Neural cell (in vitro differentiated cells): ENCODE data around the gene FHL2. TPM values are rescaled to one million over a fixed set of nuclear protein-coding genes. Genes with fewer than 3 reads are reported as not detected.

Experiments used
- H2AFZ ChIP-seq: fragments of 200-600, 300-800 bp; sonication (generic), shearing (Covaris generic); 2 replicates; pipeline ENCODE4 v1.6.0; 2014; ENCODE audit warnings: low read depth, mild to moderate bottlenecking, antibody characterized with exemption, low read length, moderate library complexity
- H3F3A ChIP-seq: fragments of 200-600 bp; shearing (Covaris generic); 2 replicates; pipeline ENCODE4 v1.6.1; 2016; ENCODE audit warnings: mild to moderate bottlenecking, moderate library complexity, mixed read lengths, antibody characterized with exemption, low read length; ENCODE audit not compliant: insufficient read depth, poor library complexity, severe bottlenecking
- H3K27ac ChIP-seq: fragments of 200-600, 300-800 bp; sonication (generic), shearing (Covaris generic); 2 replicates; pipeline ENCODE4 v1.5.1; 2014; ENCODE audit warnings: mild to moderate bottlenecking, low read length, moderate library complexity
- H3K27me3 ChIP-seq: fragments of 300-800, 200-600 bp; sonication (generic), shearing (Covaris generic); 2 replicates; pipeline ENCODE4 v1.6.0; 2014; ENCODE audit warnings: mild to moderate bottlenecking, low read depth, low read length, moderate library complexity; ENCODE audit not compliant: insufficient read depth
- H3K36me3 ChIP-seq: fragments of 300-800, 200-600 bp; sonication (generic), shearing (Covaris generic); 2 replicates; pipeline ENCODE4 v1.5.1; 2014; ENCODE audit warnings: mild to moderate bottlenecking, antibody characterized with exemption, low read length, moderate library complexity; ENCODE audit not compliant: insufficient read depth
- H3K4me2 ChIP-seq: fragments of 300-800, 200-600 bp; sonication (generic), shearing (Covaris generic); 2 replicates; pipeline ENCODE4 v1.6.0; 2014; ENCODE audit warnings: mild to moderate bottlenecking, low read length
- H3K4me3 ChIP-seq: fragments of 300-800, 200-600 bp; sonication (generic), shearing (Covaris generic); 2 replicates; pipeline ENCODE4 v1.5.1; 2014; ENCODE audit warnings: mild to moderate bottlenecking, low read length, moderate library complexity
- H3K79me2 ChIP-seq: fragments of 200-600 bp; shearing (Covaris generic); replicated peaks from 2 replicates; pipeline ENCODE4 v1.6.0; 2014; ENCODE audit warnings: mild to moderate bottlenecking, low read length, moderate library complexity; ENCODE audit not compliant: insufficient read depth
- H3K9ac ChIP-seq: fragments of 300-800, 200-600 bp; sonication (generic), shearing (Covaris generic); 2 replicates; pipeline ENCODE4 v1.6.1; 2016; ENCODE audit warnings: mild to moderate bottlenecking, low read length, mixed read lengths
- H3K9me2 ChIP-seq: fragments of 200-600 bp; shearing (Covaris generic); 2 replicates; pipeline ENCODE4 v1.6.1; 2016; ENCODE audit warnings: mild to moderate bottlenecking, low read length, mixed read lengths; ENCODE audit not compliant: insufficient read depth
- H3K9me3 ChIP-seq: fragments of 200-600, 300-800 bp; sonication (generic), shearing (Covaris generic); 2 replicates; pipeline ENCODE4 v1.6.1; 2016; ENCODE audit warnings: mild to moderate bottlenecking, mixed run types, low read length, moderate library complexity, mixed read lengths
- H4K20me1 ChIP-seq: fragments of 200-600 bp; shearing (Covaris generic); 2 replicates; pipeline ENCODE4 v1.6.1; 2016; ENCODE audit warnings: mild to moderate bottlenecking, mixed run types; ENCODE audit not compliant: insufficient read depth
- EP300 ChIP-seq: fragments of 450-650 bp; conservative IDR thresholded peaks from 2 replicates; pipeline ENCODE4 v1.6.1; 2014; ENCODE audit warnings: antibody characterized with exemption, mild to moderate bottlenecking, moderate library complexity; ENCODE audit not compliant: poor library complexity, severe bottlenecking
- EZH2 ChIP-seq: fragments of 200-600, 300-800 bp; shearing (Covaris generic), sonication (generic); IDR thresholded peaks from 2 replicates; pipeline ENCODE4 v1.6.1; 2014; ENCODE audit warnings: antibody characterized with exemption, low read length, borderline replicate concordance, mild to moderate bottlenecking; ENCODE audit not compliant: insufficient read depth, poor library complexity, severe bottlenecking
- MXI1 ChIP-seq: fragments of 450-650 bp; conservative IDR thresholded peaks from 2 replicates; pipeline ENCODE4 v1.6.1; 2014; ENCODE audit warnings: antibody characterized with exemption, mild to moderate bottlenecking; ENCODE audit not compliant: poor library complexity, severe bottlenecking
- POLR2AphosphoS5 ChIP-seq: IDR thresholded peaks from 2 replicates; pipeline ENCODE4 v1.6.1; 2012
- RAD21 ChIP-seq: fragments of 450-650 bp; conservative IDR thresholded peaks from 2 replicates; pipeline ENCODE4 v1.6.1; 2014; ENCODE audit warnings: antibody characterized with exemption, mild to moderate bottlenecking, moderate library complexity
- SMC3 ChIP-seq: fragments of 450-650 bp; conservative IDR thresholded peaks from 2 replicates; pipeline ENCODE4 v1.6.1; 2014; ENCODE audit warnings: antibody characterized with exemption, mild to moderate bottlenecking, moderate library complexity; ENCODE audit not compliant: poor library complexity
- TAF1 ChIP-seq: IDR thresholded peaks from 2 replicates; pipeline ENCODE4 v1.6.1; 2012; ENCODE audit warnings: low read depth
- polyA plus RNA-seq: library from polyadenylated mRNA; depleted of rRNA; stranded (reverse); fragments of >200 nt; gene quantifications from 2 replicates; pipeline ENCODE4 v1.2.3, GENCODE V29; 2014
- TF ChIP-seq, protein P1 (sequence below): IDR thresholded peaks from 2 replicates; pipeline ENCODE4 v1.6.1; 2012; ENCODE audit warnings: borderline replicate concordance
- TF ChIP-seq, protein P2 (sequence below): fragments of 450-650 bp; IDR thresholded peaks from 2 replicates; pipeline ENCODE4 v1.5.1; 2014; ENCODE audit warnings: antibody characterized with exemption, mild to moderate bottlenecking, moderate library complexity; ENCODE audit not compliant: poor library complexity, severe bottlenecking

FHL2 gene
- polyA plus RNA-seq, 1 donor from 2014 or later: 3.5 TPM

DNA sequence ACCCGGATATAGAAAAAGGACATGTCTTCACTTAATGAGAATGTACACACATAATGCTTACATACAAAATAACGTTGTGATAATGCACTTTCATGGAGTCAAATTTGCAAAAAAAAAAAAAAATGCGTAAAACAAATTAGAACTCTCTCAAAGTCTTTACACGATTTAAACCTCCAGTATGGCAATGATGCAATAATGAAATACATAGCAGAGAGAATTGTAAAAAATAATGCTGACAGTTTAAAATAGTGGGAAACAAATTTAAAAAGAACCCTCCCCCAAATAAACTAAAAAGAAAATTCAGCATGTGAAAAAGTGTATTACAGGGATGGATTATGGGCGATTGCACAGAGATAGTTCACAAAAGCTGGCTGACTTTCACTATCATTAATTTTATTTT lies 46.6 kb upstream of the FHL2 start:
- H3F3A ChIP-seq: no peaks in the 10 kb centered on the region
- H3K4me2 ChIP-seq: no peak overlapping the region
- H3K36me3 ChIP-seq: no peaks in the 10 kb centered on the region
- no peak overlapping the region for H3K9ac ChIP-seq
- no peaks in the 10 kb centered on the region for H3K9me2 ChIP-seq
- H3K27me3 ChIP-seq: no peaks in the 10 kb centered on the region
- H3K27ac ChIP-seq: no peak overlapping the region
- H3K9me3 ChIP-seq: no peaks in the 10 kb centered on the region
- no peak for TF ChIP-seq EZH2
- TF ChIP-seq EP300: no peak
- no peak for TF ChIP-seq POLR2AphosphoS5
- TF ChIP-seq, protein P1, sequence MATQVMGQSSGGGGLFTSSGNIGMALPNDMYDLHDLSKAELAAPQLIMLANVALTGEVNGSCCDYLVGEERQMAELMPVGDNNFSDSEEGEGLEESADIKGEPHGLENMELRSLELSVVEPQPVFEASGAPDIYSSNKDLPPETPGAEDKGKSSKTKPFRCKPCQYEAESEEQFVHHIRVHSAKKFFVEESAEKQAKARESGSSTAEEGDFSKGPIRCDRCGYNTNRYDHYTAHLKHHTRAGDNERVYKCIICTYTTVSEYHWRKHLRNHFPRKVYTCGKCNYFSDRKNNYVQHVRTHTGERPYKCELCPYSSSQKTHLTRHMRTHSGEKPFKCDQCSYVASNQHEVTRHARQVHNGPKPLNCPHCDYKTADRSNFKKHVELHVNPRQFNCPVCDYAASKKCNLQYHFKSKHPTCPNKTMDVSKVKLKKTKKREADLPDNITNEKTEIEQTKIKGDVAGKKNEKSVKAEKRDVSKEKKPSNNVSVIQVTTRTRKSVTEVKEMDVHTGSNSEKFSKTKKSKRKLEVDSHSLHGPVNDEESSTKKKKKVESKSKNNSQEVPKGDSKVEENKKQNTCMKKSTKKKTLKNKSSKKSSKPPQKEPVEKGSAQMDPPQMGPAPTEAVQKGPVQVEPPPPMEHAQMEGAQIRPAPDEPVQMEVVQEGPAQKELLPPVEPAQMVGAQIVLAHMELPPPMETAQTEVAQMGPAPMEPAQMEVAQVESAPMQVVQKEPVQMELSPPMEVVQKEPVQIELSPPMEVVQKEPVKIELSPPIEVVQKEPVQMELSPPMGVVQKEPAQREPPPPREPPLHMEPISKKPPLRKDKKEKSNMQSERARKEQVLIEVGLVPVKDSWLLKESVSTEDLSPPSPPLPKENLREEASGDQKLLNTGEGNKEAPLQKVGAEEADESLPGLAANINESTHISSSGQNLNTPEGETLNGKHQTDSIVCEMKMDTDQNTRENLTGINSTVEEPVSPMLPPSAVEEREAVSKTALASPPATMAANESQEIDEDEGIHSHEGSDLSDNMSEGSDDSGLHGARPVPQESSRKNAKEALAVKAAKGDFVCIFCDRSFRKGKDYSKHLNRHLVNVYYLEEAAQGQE: no peak
- TF ChIP-seq, protein P2, sequence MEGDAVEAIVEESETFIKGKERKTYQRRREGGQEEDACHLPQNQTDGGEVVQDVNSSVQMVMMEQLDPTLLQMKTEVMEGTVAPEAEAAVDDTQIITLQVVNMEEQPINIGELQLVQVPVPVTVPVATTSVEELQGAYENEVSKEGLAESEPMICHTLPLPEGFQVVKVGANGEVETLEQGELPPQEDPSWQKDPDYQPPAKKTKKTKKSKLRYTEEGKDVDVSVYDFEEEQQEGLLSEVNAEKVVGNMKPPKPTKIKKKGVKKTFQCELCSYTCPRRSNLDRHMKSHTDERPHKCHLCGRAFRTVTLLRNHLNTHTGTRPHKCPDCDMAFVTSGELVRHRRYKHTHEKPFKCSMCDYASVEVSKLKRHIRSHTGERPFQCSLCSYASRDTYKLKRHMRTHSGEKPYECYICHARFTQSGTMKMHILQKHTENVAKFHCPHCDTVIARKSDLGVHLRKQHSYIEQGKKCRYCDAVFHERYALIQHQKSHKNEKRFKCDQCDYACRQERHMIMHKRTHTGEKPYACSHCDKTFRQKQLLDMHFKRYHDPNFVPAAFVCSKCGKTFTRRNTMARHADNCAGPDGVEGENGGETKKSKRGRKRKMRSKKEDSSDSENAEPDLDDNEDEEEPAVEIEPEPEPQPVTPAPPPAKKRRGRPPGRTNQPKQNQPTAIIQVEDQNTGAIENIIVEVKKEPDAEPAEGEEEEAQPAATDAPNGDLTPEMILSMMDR: no peak
- TF ChIP-seq MXI1: no peak
- no peak for TF ChIP-seq TAF1
- TF ChIP-seq RAD21: no peak
- no peak for TF ChIP-seq SMC3
- no peak overlapping the region for H3K4me3 ChIP-seq
- no peaks in the 10 kb centered on the region for H4K20me1 ChIP-seq
- no peaks in the 10 kb centered on the region for H3K79me2 ChIP-seq
- H2AFZ ChIP-seq: no peak overlapping the region

DNA sequence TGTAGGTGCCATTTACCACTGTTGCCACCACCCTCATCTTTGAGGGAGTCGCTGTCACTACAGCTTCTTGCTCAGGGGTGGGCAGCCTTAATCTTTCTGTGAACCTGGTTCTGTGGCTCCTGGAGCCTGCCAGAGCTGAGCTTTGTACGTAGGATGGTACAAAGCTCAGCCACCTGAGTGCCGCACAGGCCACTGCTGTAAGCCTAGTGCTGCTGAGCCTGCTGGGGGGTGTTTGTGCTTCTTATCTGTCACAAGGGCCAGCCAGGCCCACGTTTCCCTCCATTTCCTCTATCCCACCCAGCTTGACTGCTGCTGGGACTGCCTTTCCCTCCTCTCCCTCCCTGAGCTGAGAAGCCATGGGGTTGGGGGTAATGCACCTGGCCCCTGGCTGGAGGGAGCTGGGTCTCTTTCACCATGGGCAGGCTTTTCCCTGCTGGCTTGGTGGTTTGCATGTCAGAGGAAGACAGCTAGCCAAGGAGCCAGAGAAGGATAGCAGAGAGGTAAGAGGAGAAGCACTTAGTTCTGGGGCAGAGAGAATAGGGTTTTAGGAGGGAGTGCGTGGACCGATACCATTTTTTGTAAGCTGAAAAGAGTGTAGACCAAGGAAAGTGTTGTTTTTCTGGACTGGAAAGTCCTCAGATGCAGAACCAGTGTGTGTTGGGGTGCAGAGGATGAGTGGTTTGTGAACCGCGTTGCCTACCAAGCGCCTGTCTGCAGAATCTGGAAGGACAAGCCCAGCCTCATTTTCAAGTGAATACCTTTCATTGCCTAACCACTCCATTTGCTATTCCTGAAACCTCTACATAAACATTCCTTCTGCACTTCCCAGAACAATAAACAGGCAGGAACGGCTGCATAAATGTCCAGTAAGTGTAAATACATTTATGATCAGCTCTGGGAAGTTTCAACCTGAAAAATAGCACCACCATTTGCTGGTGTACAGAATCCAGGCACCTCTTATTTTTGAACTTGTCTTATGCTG lies 45.1 kb upstream of the FHL2 start:
- no peaks in the 10 kb centered on the region for H3K27me3 ChIP-seq
- no peak overlapping the region for H3K9ac ChIP-seq
- TF ChIP-seq, protein P2: no peak
- TF ChIP-seq POLR2AphosphoS5 (no peak), TAF1 (no peak), MXI1 (no peak), SMC3 (no peak), EP300 (no peak), RAD21 (no peak), EZH2 (no peak)
- TF ChIP-seq, protein P1: no peak
- H2AFZ ChIP-seq: no peak overlapping the region
- no peak overlapping the region for H3K4me3 ChIP-seq
- H4K20me1 ChIP-seq: no peaks in the 10 kb centered on the region
- H3K27ac ChIP-seq: no peak overlapping the region
- no peak overlapping the region for H3K4me2 ChIP-seq
- no peaks in the 10 kb centered on the region for H3K9me3 ChIP-seq
- H3K79me2 ChIP-seq: no peaks in the 10 kb centered on the region
- no peaks in the 10 kb centered on the region for H3F3A ChIP-seq
- no peaks in the 10 kb centered on the region for H3K36me3 ChIP-seq
- H3K9me2 ChIP-seq: no peaks in the 10 kb centered on the region
